Smooth muscle cell (in vitro differentiated cells): Measurements from ENCODE around the gene ABCB6. TPM values are rescaled to one million over a fixed set of nuclear protein-coding genes. Genes with fewer than 3 reads are reported as not detected.
A peak's percentile ranks its signal among the peaks of the same experiment; 100 is the strongest.

Experiments
- DNase-seq: peaks from one replicate; lab custom pipeline; 2025; ENCODE audit not compliant: unreplicated experiment; lab: John Stamatoyannopoulos, UW
- H2AFZ ChIP-seq: fragments of 200-600 bp; sonication (generic); 2 replicates; pipeline ENCODE4 v1.6.0; 2016; ENCODE audit warnings: antibody characterized with exemption, low read depth, mild to moderate bottlenecking
- H3F3A ChIP-seq: fragments of 200-600 bp; sonication (generic); 2 replicates; pipeline ENCODE4 v1.6.0; 2017; ENCODE audit warnings: antibody characterized with exemption, low read depth
- H3K27ac ChIP-seq: fragments of 200-600 bp; sonication (generic); 2 replicates; pipeline ENCODE4 v1.5.1; 2016; ENCODE audit warnings: low read depth, mild to moderate bottlenecking
- H3K27me3 ChIP-seq: fragments of 200-600 bp; sonication (generic); 2 replicates; pipeline ENCODE4 v1.6.1; 2016; ENCODE audit warnings: low read depth, mild to moderate bottlenecking
- H3K36me3 ChIP-seq: fragments of 200-600 bp; sonication (generic); 2 replicates; pipeline ENCODE4 v1.5.1; 2016; ENCODE audit warnings: low read depth
- H3K4me1 ChIP-seq: fragments of 200-600 bp; sonication (generic); 2 replicates; pipeline ENCODE4 v1.5.1; 2016; ENCODE audit warnings: low read depth
- H3K4me2 ChIP-seq: fragments of 200-600 bp; sonication (generic); 2 replicates; pipeline ENCODE4 v1.6.0; 2016; ENCODE audit warnings: mild to moderate bottlenecking
- H3K4me3 ChIP-seq: fragments of 200-600 bp; sonication (generic); 2 replicates; pipeline ENCODE4 v1.5.1; 2016; ENCODE audit warnings: mild to moderate bottlenecking
- H3K79me2 ChIP-seq: fragments of 200-600 bp; sonication (generic); 2 replicates; pipeline ENCODE4 v1.6.0; 2016; ENCODE audit warnings: low read depth, mild to moderate bottlenecking
- H3K9ac ChIP-seq: fragments of 200-600 bp; sonication (generic); 2 replicates; pipeline ENCODE4 v1.6.0; 2016; ENCODE audit warnings: low read depth
- H3K9me3 ChIP-seq: fragments of 200-600 bp; sonication (generic); replicated peaks from 2 replicates; pipeline ENCODE4 v1.5.1; 2016; ENCODE audit warnings: low read depth
- H4K20me1 ChIP-seq: fragments of 200-600 bp; sonication (generic); 2 replicates; pipeline ENCODE4 v1.6.0; 2016; ENCODE audit warnings: low read depth
- CTCF ChIP-seq: fragments of 200-600 bp; sonication (generic); IDR thresholded peaks from 2 replicates; pipeline ENCODE4 v1.5.1; 2017; ENCODE audit warnings: borderline replicate concordance, mild to moderate bottlenecking, antibody characterized with exemption; ENCODE audit not compliant: insufficient read depth, poor library complexity, severe bottlenecking
- WGBS: methylation state at CpG from one replicate; pipeline ENCODE4 v1.1.7; 2016; ENCODE audit warnings: low lambda C conversion rate; 5-methylcytosine and 5-hydroxymethylcytosine counted together
- polyA plus RNA-seq: library from polyadenylated mRNA; unstranded; fragments of >200 nt; fragmentation: Nextera tagmentation; extraction: Ambion mirVana; gene quantifications from 2 replicates; pipeline ENCODE4 v1.2.1, GENCODE V29; 2016
- total RNA-seq: library from RNA; depleted of rRNA; stranded (reverse); fragments of >200 nt; gene quantifications from 2 replicates; pipeline ENCODE4 v1.2.3, GENCODE V29; 2014

The ABCB6 gene
- total RNA-seq = 18.2 and 29.0 TPM in 2 replicates
- 41.3 and 50.3 TPM in 2 replicates for polyA plus RNA-seq

GRCh38 chr2:219218732-219219701 is at the start of gene ABCB6:
Gene ABCB6 (minus strand): TSS chr2:219218958. CDS start chr2:219218673, 285 bp downstream.
- DNase-seq = peak; percentile 89
- Histone ChIP-seq H3K4me1 (peaks cover 7% of the 10 kb centered on the region), H4K20me1 (no peaks in the 10 kb centered on the region), H3K27ac (peak within 1 kb of the TSS; percentile 77), H3K9ac (peak within 1 kb of the TSS; percentile 36), H3F3A (peaks cover 14% of the 10 kb centered on the region), H3K27me3 (no peaks in the 10 kb centered on the region), H3K4me3 (peak within 1 kb of the TSS; percentile 53), H3K79me2 (peaks cover 10% of the 10 kb centered on the region), H3K4me2 (peak within 1 kb of the TSS; percentile 92), H2AFZ (peak within 1 kb of the TSS; percentile 9), H3K9me3 (no peaks in the 10 kb centered on the region), H3K36me3 (peaks cover 4% of the 10 kb centered on the region)
- TF ChIP-seq CTCF = no peak
- WGBS = 16% methylated on average over 61 of the region's 71 CpGs

- no peak overlapping the region for H3K27ac ChIP-seq
- no peaks in the 10 kb centered on the region for H3K79me2 ChIP-seq
- H3K36me3 ChIP-seq = no peaks in the 10 kb centered on the region
- no peak overlapping the region for H2AFZ ChIP-seq
- H3F3A ChIP-seq = no peaks in the 10 kb centered on the region
- no peaks in the 10 kb centered on the region for H3K4me1 ChIP-seq
- TF ChIP-seq CTCF = no peak
- no peaks in the 10 kb centered on the region for H3K9me3 ChIP-seq
- no peak overlapping the region for H3K4me2 ChIP-seq
- H3K4me3 ChIP-seq = no peak overlapping the region
- DNase-seq = no peak
- WGBS = 96% methylated on average over 2 of the region's 2 CpGs
- no peaks in the 10 kb centered on the region for H4K20me1 ChIP-seq
- no peak overlapping the region for H3K9ac ChIP-seq
- H3K27me3 ChIP-seq = no peaks in the 10 kb centered on the region
These were observed 49.5 kb upstream of the ABCB6 start for GRCh38 chr2:219268294-219268693.

GRCh38 chr2:219266886-219267285 is 48.1 kb upstream of the ABCB6 start:
- Histone ChIP-seq H2AFZ (no peak overlapping the region), H3K36me3 (no peaks in the 10 kb centered on the region), H3K9ac (no peak overlapping the region), H3K4me1 (no peaks in the 10 kb centered on the region), H3K27ac (no peak overlapping the region), H3K4me2 (no peak overlapping the region), H3F3A (no peaks in the 10 kb centered on the region), H4K20me1 (no peaks in the 10 kb centered on the region), H3K79me2 (no peaks in the 10 kb centered on the region), H3K4me3 (no peak overlapping the region), H3K27me3 (no peaks in the 10 kb centered on the region), H3K9me3 (no peaks in the 10 kb centered on the region)
- DNase-seq = no peak
- TF ChIP-seq CTCF = no peak
- 100% methylated on average over 1 of the region's 1 CpG for WGBS
